GM23338 (cell line): ENCODE results near the gene ICAM4. TPM values are rescaled to one million over a fixed set of nuclear protein-coding genes. Genes with fewer than 3 reads are reported as not detected.

Source experiments
- ATAC-seq: fragments of 200-7000 bp; cut with Tn5 transposase; 3 replicates; pipeline ENCODE4 v1.9.1; 2020
- DNase-seq: peaks from one replicate; pipeline ENCODE4 v3.0.0-alpha.2; 2015; ENCODE audit warnings: low spot score
- H2AFZ ChIP-seq: fragments of 200-600 bp; sonication (generic); 2 replicates; pipeline ENCODE4 v1.8.0; 2016; ENCODE audit warnings: antibody characterized with exemption, mild to moderate bottlenecking, moderate library complexity
- H3F3A ChIP-seq: fragments of 200-600 bp; sonication (generic); replicated peaks from 2 replicates; pipeline ENCODE4 v1.8.0; 2017; ENCODE audit warnings: antibody characterized with exemption, mixed run types, low read depth
- H3K27ac ChIP-seq: fragments of 200-600 bp; sonication (generic); 2 replicates; pipeline ENCODE4 v1.6.1; 2016; ENCODE audit warnings: low read depth
- H3K27me3 ChIP-seq: fragments of 200-600 bp; sonication (generic); 2 replicates; pipeline ENCODE4 v1.8.0; 2016; ENCODE audit warnings: mild to moderate bottlenecking, mixed run types, moderate library complexity; ENCODE audit not compliant: insufficient read depth
- H3K36me3 ChIP-seq: fragments of 200-600 bp; sonication (generic); 2 replicates; pipeline ENCODE4 v1.8.0; 2016; ENCODE audit warnings: mild to moderate bottlenecking; ENCODE audit not compliant: insufficient read depth
- H3K4me1 ChIP-seq: fragments of 200-600 bp; sonication (generic); 2 replicates; pipeline ENCODE4 v1.8.0; 2016; ENCODE audit warnings: mild to moderate bottlenecking, moderate library complexity; ENCODE audit not compliant: insufficient read depth
- H3K4me2 ChIP-seq: fragments of 200-600 bp; sonication (generic); 2 replicates; pipeline ENCODE4 v1.7.1; 2017; ENCODE audit warnings: mixed run types
- H3K4me3 ChIP-seq: fragments of 200-600 bp; sonication (generic); 2 replicates; pipeline ENCODE4 v1.6.1; 2016; ENCODE audit warnings: mixed run types
- H3K79me2 ChIP-seq: fragments of 200-600 bp; sonication (generic); replicated peaks from 2 replicates; pipeline ENCODE4 v1.8.0; 2017; ENCODE audit warnings: mild to moderate bottlenecking; ENCODE audit not compliant: insufficient read depth
- H3K9me2 ChIP-seq: fragments of 200-600 bp; sonication (generic); 2 replicates; pipeline ENCODE4 v1.8.0; 2017; ENCODE audit not compliant: insufficient read depth
- H4K20me1 ChIP-seq: fragments of 200-600 bp; sonication (generic); replicated peaks from 2 replicates; pipeline ENCODE4 v1.8.0; 2017; ENCODE audit warnings: mild to moderate bottlenecking; ENCODE audit not compliant: insufficient read depth
- H3K27ac Mint-ChIP-seq: 2 replicates; pipeline ENCODE4 v1.8.0; 2020; ENCODE audit warnings: inconsistent platforms, mild to moderate bottlenecking, moderate library complexity, mixed read lengths
- H3K27me3 Mint-ChIP-seq: 3 replicates; pipeline ENCODE4 v1.8.0; 2022; ENCODE audit warnings: low read depth, mild to moderate bottlenecking, moderate library complexity, mixed read lengths, inconsistent platforms; ENCODE audit not compliant: insufficient read depth, poor library complexity
- H3K36me3 Mint-ChIP-seq: 3 replicates; pipeline ENCODE4 v1.8.0; 2021; ENCODE audit warnings: low read depth, mild to moderate bottlenecking, inconsistent platforms, moderate library complexity, mixed read lengths
- H3K4me1 Mint-ChIP-seq: 3 replicates; pipeline ENCODE4 v1.8.0; 2020; ENCODE audit warnings: mild to moderate bottlenecking, inconsistent platforms, mixed read lengths
- H3K4me3 Mint-ChIP-seq: 3 replicates; pipeline ENCODE4 v1.8.0; 2021; ENCODE audit warnings: moderate library complexity, mild to moderate bottlenecking, inconsistent platforms, mixed read lengths
- H3K9me3 Mint-ChIP-seq: 3 replicates; pipeline ENCODE4 v1.8.0; 2020; ENCODE audit warnings: moderate library complexity, mild to moderate bottlenecking, inconsistent platforms, mixed read lengths
- JUNB ChIP-seq: IDR thresholded peaks from one replicate; pipeline ENCODE4 v1.6.1; 2016; ENCODE audit warnings: antibody characterized with exemption; ENCODE audit not compliant: unreplicated experiment
- POLR2AphosphoS5 ChIP-seq: IDR thresholded peaks from 2 replicates; pipeline ENCODE4 v1.6.1; 2016; ENCODE audit warnings: antibody characterized with exemption, low read depth
- ZNF114 ChIP-seq: fragments of 250-450 bp; sonication (Bioruptor Pico); IDR thresholded peaks from 2 replicates; pipeline ENCODE4 v1.5.0; 2020; ENCODE audit warnings: mild to moderate bottlenecking, moderate library complexity
- ZNF331 ChIP-seq: fragments of 250-450 bp; sonication (Bioruptor Pico); IDR thresholded peaks from 2 replicates; pipeline ENCODE4 v1.5.0; 2020; ENCODE audit warnings: low read depth, mild to moderate bottlenecking, moderate library complexity
- polyA plus RNA-seq: library from polyadenylated mRNA; unstranded; fragments of >200 nt; fragmentation: Nextera tagmentation; extraction: Ambion mirVana; gene quantifications from 2 replicates; pipeline ENCODE4 v1.2.1, GENCODE V29; 2016
- total RNA-seq: library from RNA; depleted of rRNA; stranded (reverse); fragments of >200 nt; shearing (Covaris generic); gene quantifications from 2 replicates; pipeline ENCODE4 v1.2.3, GENCODE V29; 2014
- TF ChIP-seq, protein P1 (sequence below): IDR thresholded peaks from one replicate; pipeline ENCODE4 v1.6.1; 2018; ENCODE audit warnings: antibody characterized with exemption; ENCODE audit not compliant: unreplicated experiment
- TF ChIP-seq, protein P2 (sequence below), 2 experiments: fragments of 200-600 bp in 1 of 2; sonication (generic) in 1 of 2; conservative IDR thresholded peaks; 2 replicates each; pipeline versions ENCODE4 v1.5.1 to v1.6.1; 2016 to 2017; ENCODE audit warnings: antibody characterized with exemption in 2 of 2, low read depth in 2 of 2, mild to moderate bottlenecking in 2 of 2, moderate library complexity in 1 of 2

The ICAM4 gene
- total and polyA plus RNA-seq, 2 experiments from 2014 or later: 0.81 to 1.0 TPM

DNA sequence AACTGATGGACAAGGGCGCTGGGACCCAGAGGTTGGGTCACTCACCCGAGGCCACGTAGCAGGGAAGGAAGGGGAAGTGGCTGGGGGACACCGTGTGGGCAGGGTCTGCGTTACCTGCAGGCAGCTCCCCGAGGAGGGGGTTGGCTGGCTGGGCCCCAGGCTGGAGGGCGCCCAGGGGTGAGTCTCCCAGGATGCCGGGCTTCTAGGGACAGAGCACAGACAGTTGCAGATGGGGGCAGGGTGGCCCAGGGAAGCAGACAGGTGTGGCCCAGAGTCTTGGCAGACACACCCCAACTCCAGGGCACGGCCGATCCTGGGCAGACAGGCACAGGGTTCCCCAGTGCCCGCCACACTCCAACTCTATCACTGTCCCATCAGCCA is 34.7 kb downstream of the ICAM4 start:
- peaks cover 2% of the 10 kb centered on the region for H3K27me3 Mint-ChIP-seq
- no peak overlapping the region for H3K27ac Mint-ChIP-seq
- Histone ChIP-seq H3F3A (peaks cover 8% of the 10 kb centered on the region), H3K27ac (no peak overlapping the region), H2AFZ (no peak overlapping the region), H3K4me1 (peaks cover under 1% of the 10 kb centered on the region; the same call in 1 of the 2 replicates), H3K79me2 (no peaks in the 10 kb centered on the region), H3K27me3 (no peaks in the 10 kb centered on the region), H3K9me2 (no peaks in the 10 kb centered on the region), H3K36me3 (peaks cover 19% of the 10 kb centered on the region; the same call in 1 of the 2 replicates), H3K4me2 (no peak overlapping the region), H3K4me3 (no peak overlapping the region), H4K20me1 (peaks cover 11% of the 10 kb centered on the region)
- TF ChIP-seq POLR2AphosphoS5: no peak
- TF ChIP-seq, protein P1, sequence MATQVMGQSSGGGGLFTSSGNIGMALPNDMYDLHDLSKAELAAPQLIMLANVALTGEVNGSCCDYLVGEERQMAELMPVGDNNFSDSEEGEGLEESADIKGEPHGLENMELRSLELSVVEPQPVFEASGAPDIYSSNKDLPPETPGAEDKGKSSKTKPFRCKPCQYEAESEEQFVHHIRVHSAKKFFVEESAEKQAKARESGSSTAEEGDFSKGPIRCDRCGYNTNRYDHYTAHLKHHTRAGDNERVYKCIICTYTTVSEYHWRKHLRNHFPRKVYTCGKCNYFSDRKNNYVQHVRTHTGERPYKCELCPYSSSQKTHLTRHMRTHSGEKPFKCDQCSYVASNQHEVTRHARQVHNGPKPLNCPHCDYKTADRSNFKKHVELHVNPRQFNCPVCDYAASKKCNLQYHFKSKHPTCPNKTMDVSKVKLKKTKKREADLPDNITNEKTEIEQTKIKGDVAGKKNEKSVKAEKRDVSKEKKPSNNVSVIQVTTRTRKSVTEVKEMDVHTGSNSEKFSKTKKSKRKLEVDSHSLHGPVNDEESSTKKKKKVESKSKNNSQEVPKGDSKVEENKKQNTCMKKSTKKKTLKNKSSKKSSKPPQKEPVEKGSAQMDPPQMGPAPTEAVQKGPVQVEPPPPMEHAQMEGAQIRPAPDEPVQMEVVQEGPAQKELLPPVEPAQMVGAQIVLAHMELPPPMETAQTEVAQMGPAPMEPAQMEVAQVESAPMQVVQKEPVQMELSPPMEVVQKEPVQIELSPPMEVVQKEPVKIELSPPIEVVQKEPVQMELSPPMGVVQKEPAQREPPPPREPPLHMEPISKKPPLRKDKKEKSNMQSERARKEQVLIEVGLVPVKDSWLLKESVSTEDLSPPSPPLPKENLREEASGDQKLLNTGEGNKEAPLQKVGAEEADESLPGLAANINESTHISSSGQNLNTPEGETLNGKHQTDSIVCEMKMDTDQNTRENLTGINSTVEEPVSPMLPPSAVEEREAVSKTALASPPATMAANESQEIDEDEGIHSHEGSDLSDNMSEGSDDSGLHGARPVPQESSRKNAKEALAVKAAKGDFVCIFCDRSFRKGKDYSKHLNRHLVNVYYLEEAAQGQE: no peak
- ATAC-seq (no peak), DNase-seq (no peak)
- H3K9me3 Mint-ChIP-seq: no peaks in the 10 kb centered on the region
- H3K4me3 Mint-ChIP-seq: no peak overlapping the region
- peaks cover under 1% of the 10 kb centered on the region; the same call in 2 of the 3 replicates for H3K4me1 Mint-ChIP-seq
- H3K36me3 Mint-ChIP-seq: peaks cover 60% of the 10 kb centered on the region

DNA sequence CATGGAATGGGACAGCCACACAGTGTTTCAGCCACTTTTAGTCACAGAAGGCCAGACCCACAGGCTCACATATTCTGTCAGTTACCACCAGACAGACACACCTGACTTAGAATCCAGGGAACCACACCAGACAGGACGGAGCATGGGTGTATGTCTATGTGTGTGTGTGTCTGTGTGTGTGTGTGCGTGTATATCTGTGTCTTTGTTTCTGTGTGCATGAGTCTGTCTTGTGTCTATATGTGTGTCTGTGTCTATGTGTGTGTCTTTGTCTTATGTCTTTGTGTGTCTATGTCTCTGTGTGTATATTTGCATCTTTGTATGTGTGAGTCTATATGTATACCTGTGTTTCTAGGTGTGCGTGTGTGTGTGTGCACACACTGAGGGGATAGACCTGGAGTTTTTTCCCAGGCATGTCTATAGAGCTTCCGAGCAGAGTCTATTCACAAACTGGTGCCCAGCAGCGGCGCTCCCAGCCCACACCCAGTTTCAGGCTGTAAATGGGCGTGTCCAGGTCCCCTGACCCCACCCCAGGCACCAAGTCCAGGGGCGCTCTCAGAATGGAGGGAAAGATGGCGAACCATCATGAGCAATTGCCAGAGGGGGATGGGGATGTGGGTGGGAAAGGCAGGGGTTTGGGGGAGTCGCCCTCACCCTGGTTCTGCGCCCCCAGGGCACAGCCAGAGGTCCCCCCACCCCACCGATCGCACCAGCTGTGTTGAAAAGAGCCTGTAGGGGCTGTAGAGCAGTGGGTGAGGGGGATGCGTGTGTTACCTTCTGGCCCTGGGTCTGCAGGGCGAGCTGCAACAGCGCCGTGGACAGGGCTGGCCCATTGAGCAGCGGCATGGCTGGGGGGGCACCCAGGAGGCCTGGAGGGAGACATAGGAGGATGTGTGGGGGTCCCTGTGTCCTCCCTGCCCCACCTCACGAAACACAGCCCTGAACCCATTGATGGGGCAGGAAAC is 35.4 kb downstream of the ICAM4 start:
- Histone ChIP-seq H3K4me2 (no peak overlapping the region), H3K79me2 (no peaks in the 10 kb centered on the region), H3K27ac (no peak overlapping the region), H3F3A (peaks cover 5% of the 10 kb centered on the region), H3K4me3 (no peak overlapping the region), H3K4me1 (no peaks in the 10 kb centered on the region), H4K20me1 (peaks cover 11% of the 10 kb centered on the region), H3K9me2 (no peaks in the 10 kb centered on the region), H3K27me3 (no peaks in the 10 kb centered on the region), H3K36me3 (peaks cover 19% of the 10 kb centered on the region; the same call in 1 of the 2 replicates), H2AFZ (no peak overlapping the region)
- no peak for TF ChIP-seq JUNB
- TF ChIP-seq ZNF331: no peak
- TF ChIP-seq, protein P2, sequence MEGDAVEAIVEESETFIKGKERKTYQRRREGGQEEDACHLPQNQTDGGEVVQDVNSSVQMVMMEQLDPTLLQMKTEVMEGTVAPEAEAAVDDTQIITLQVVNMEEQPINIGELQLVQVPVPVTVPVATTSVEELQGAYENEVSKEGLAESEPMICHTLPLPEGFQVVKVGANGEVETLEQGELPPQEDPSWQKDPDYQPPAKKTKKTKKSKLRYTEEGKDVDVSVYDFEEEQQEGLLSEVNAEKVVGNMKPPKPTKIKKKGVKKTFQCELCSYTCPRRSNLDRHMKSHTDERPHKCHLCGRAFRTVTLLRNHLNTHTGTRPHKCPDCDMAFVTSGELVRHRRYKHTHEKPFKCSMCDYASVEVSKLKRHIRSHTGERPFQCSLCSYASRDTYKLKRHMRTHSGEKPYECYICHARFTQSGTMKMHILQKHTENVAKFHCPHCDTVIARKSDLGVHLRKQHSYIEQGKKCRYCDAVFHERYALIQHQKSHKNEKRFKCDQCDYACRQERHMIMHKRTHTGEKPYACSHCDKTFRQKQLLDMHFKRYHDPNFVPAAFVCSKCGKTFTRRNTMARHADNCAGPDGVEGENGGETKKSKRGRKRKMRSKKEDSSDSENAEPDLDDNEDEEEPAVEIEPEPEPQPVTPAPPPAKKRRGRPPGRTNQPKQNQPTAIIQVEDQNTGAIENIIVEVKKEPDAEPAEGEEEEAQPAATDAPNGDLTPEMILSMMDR (conservative IDR thresholded peaks at IDR 0.05; ENCODE audit: low read depth in 2 of 2): no peak
- TF ChIP-seq ZNF114 (CRISPR knock-in tag): no peak
- H3K4me3 Mint-ChIP-seq: no peak overlapping the region
- ATAC-seq (no peak), DNase-seq (no peak)
- no peak overlapping the region for H3K27ac Mint-ChIP-seq
- H3K36me3 Mint-ChIP-seq: peaks cover 60% of the 10 kb centered on the region
- H3K27me3 Mint-ChIP-seq: peaks cover 2% of the 10 kb centered on the region
- H3K4me1 Mint-ChIP-seq: no peaks in the 10 kb centered on the region
- H3K9me3 Mint-ChIP-seq: no peaks in the 10 kb centered on the region
